IPS-20b (cell line): Measurements from ENCODE around the gene HMGCS1.
"Not testable (repeated sequence)": the region's sequence is repeated elsewhere in the genome, so short reads cannot be mapped to it uniquely, and the experiment has no call there.

Source experiments
- H3K27ac ChIP-seq: one replicate; pipeline ENCODE4 v1.5.1; 2013; ENCODE audit warnings: low read length
- H3K27me3 ChIP-seq: 2 replicates; pipeline ENCODE4 v1.6.1; 2013; ENCODE audit warnings: mild to moderate bottlenecking, low read length, inconsistent platforms; ENCODE audit not compliant: insufficient read depth
- H3K36me3 ChIP-seq: 2 replicates; pipeline ENCODE4 v1.6.1; 2013; ENCODE audit warnings: low read depth, mild to moderate bottlenecking, inconsistent platforms, low read length, moderate library complexity; ENCODE audit not compliant: insufficient read depth
- H3K4me1 ChIP-seq: 2 replicates; pipeline ENCODE4 v1.6.1; 2013; ENCODE audit warnings: mild to moderate bottlenecking, control low read depth, inconsistent platforms, low read length, moderate library complexity; ENCODE audit not compliant: insufficient read depth
- H3K4me3 ChIP-seq: 2 replicates; pipeline ENCODE4 v1.5.1; 2013; ENCODE audit warnings: mild to moderate bottlenecking, low read length, inconsistent platforms
- H3K9ac ChIP-seq: 2 replicates; pipeline ENCODE4 v1.6.1; 2013; ENCODE audit warnings: low read depth, mild to moderate bottlenecking, inconsistent platforms, low read length, moderate library complexity
- H3K9me3 ChIP-seq: 2 replicates; pipeline ENCODE4 v1.6.1; 2013; ENCODE audit warnings: mild to moderate bottlenecking, low read depth, low read length, inconsistent platforms; ENCODE audit not compliant: insufficient read depth

HMGCS1 gene

GRCh38 chr5:43312076-43312661 lies 1.0 kb downstream of the HMGCS1 start:
- peak overlapping the region; percentile 35 for H3K27ac ChIP-seq
- H3K36me3 ChIP-seq, result peaks cover 42% of the 10 kb centered on the region; the same call in 1 of the 2 replicates
- H3K4me3 ChIP-seq, result peak overlapping the region; percentile 92
- H3K27me3 ChIP-seq, result no peaks in the 10 kb centered on the region
- H3K4me1 ChIP-seq, result peaks cover 22% of the 10 kb centered on the region; the same call in 1 of the 2 replicates
- H3K9me3 ChIP-seq, result no peaks in the 10 kb centered on the region
- peak overlapping the region; percentile 94; the same call in 1 of the 2 replicates for H3K9ac ChIP-seq

GRCh38 chr5:43309637-43310036 lies 3.6 kb downstream of the HMGCS1 start:
- Histone ChIP-seq H3K9ac (peak overlapping the region; percentile 94), H3K9me3 (no peaks in the 10 kb centered on the region), H3K4me3 (peak overlapping the region; percentile 92; the same call in 1 of the 2 replicates), H3K4me1 (peaks cover 22% of the 10 kb centered on the region; the same call in 1 of the 2 replicates), H3K27me3 (no peaks in the 10 kb centered on the region), H3K36me3 (peaks cover 55% of the 10 kb centered on the region; the same call in 1 of the 2 replicates), H3K27ac (no peak overlapping the region)

GRCh38 chr5:43309122-43309521 lies 4.1 kb downstream of the HMGCS1 start:
- Histone ChIP-seq H3K9ac (peak overlapping the region; percentile 94; the same call in 1 of the 2 replicates), H3K4me1 (peaks cover 21% of the 10 kb centered on the region; the same call in 1 of the 2 replicates), H3K27ac (no peak overlapping the region)

GRCh38 chr5:43306954-43307353 lies 6.3 kb downstream of the HMGCS1 start:
- not testable (repeated sequence) for H3K9ac ChIP-seq, H3K27me3 ChIP-seq, H3K9me3 ChIP-seq, H3K4me3 ChIP-seq, H3K27ac ChIP-seq
- peaks cover 30% of the 10 kb centered on the region; the same call in 1 of the 2 replicates for H3K4me1 ChIP-seq
- peaks cover 78% of the 10 kb centered on the region; the same call in 1 of the 2 replicates for H3K36me3 ChIP-seq

More at GRCh38 chr5:43309122-43309521, 4.1 kb downstream of the HMGCS1 start:
- H3K27me3 ChIP-seq, result no peaks in the 10 kb centered on the region
- no peaks in the 10 kb centered on the region for H3K9me3 ChIP-seq
- H3K36me3 ChIP-seq, result peaks cover 60% of the 10 kb centered on the region; the same call in 1 of the 2 replicates
- H3K4me3 ChIP-seq, result peak overlapping the region; percentile 92; the same call in 1 of the 2 replicates

- Histone ChIP-seq H3K27ac (no peak overlapping the region), H3K4me3 (no peak overlapping the region), H3K9ac (no peak overlapping the region), H3K4me1 (peaks cover 26% of the 10 kb centered on the region; the same call in 1 of the 2 replicates), H3K27me3 (no peaks in the 10 kb centered on the region), H3K36me3 (peaks cover 79% of the 10 kb centered on the region; the same call in 1 of the 2 replicates), H3K9me3 (no peaks in the 10 kb centered on the region)
These were observed 7.2 kb downstream of the HMGCS1 start for GRCh38 chr5:43305948-43306565.

GRCh38 chr5:43304525-43304924 lies 8.7 kb downstream of the HMGCS1 start:
- Histone ChIP-seq H3K27me3 (no peaks in the 10 kb centered on the region), H3K9me3 (no peaks in the 10 kb centered on the region), H3K9ac (no peak overlapping the region), H3K36me3 (peaks cover 78% of the 10 kb centered on the region; the same call in 1 of the 2 replicates), H3K27ac (no peak overlapping the region), H3K4me1 (peaks cover 17% of the 10 kb centered on the region; the same call in 1 of the 2 replicates), H3K4me3 (no peak overlapping the region)

- Histone ChIP-seq H3K9me3 (no peaks in the 10 kb centered on the region), H3K27me3 (no peaks in the 10 kb centered on the region), H3K36me3 (peaks cover 82% of the 10 kb centered on the region), H3K9ac (no peak overlapping the region), H3K4me3 (no peak overlapping the region), H3K27ac (no peak overlapping the region), H3K4me1 (peaks cover 14% of the 10 kb centered on the region; the same call in 1 of the 2 replicates)
These were observed 10.0 kb downstream of the HMGCS1 start for GRCh38 chr5:43303242-43303641.

GRCh38 chr5:43302481-43302880 lies 10.7 kb downstream of the HMGCS1 start:
- no peaks in the 10 kb centered on the region for H3K9me3 ChIP-seq
- no peak overlapping the region for H3K27ac ChIP-seq
- no peak overlapping the region for H3K4me3 ChIP-seq
- H3K27me3 ChIP-seq, result no peaks in the 10 kb centered on the region
- H3K4me1 ChIP-seq, result peaks cover 14% of the 10 kb centered on the region; the same call in 1 of the 2 replicates
- peaks cover 82% of the 10 kb centered on the region for H3K36me3 ChIP-seq
- H3K9ac ChIP-seq, result no peak overlapping the region

- no peak overlapping the region for H3K27ac ChIP-seq
- no peak overlapping the region for H3K4me3 ChIP-seq
- H3K36me3 ChIP-seq, result peaks cover 86% of the 10 kb centered on the region
- no peaks in the 10 kb centered on the region for H3K9me3 ChIP-seq
- H3K27me3 ChIP-seq, result no peaks in the 10 kb centered on the region
- H3K9ac ChIP-seq, result no peak overlapping the region
- peaks cover 14% of the 10 kb centered on the region; the same call in 1 of the 2 replicates for H3K4me1 ChIP-seq
These were observed 11.5 kb downstream of the HMGCS1 start for GRCh38 chr5:43301653-43302091.

GRCh38 chr5:43300112-43300511 lies 13.1 kb downstream of the HMGCS1 start:
- no peak overlapping the region for H3K27ac ChIP-seq

GRCh38 chr5:43298443-43298842 lies 14.8 kb downstream of the HMGCS1 start:
- Histone ChIP-seq H3K36me3 (peaks cover 95% of the 10 kb centered on the region), H3K27me3 (no peaks in the 10 kb centered on the region), H3K9me3 (no peaks in the 10 kb centered on the region), H3K4me3 (no peak overlapping the region), H3K9ac (no peak overlapping the region), H3K27ac (no peak overlapping the region), H3K4me1 (peaks cover 9% of the 10 kb centered on the region; the same call in 1 of the 2 replicates)

More at GRCh38 chr5:43300112-43300511, 13.1 kb downstream of the HMGCS1 start:
- H3K36me3 ChIP-seq, result peaks cover 93% of the 10 kb centered on the region
- H3K9me3 ChIP-seq, result no peaks in the 10 kb centered on the region
- no peak overlapping the region for H3K9ac ChIP-seq
- H3K27me3 ChIP-seq, result no peaks in the 10 kb centered on the region
- peaks cover 14% of the 10 kb centered on the region; the same call in 1 of the 2 replicates for H3K4me1 ChIP-seq
- no peak overlapping the region for H3K4me3 ChIP-seq
